Stomach (tissue), 4 donors: ENCODE data around the gene TIA1.

Experiments used
- EP300 ChIP-seq: sonication (generic); formaldehyde crosslinking; IDR thresholded peaks from one replicate; pipeline ENCODE4 v1.6.1; 2017; ENCODE audit warnings: antibody characterized with exemption
- TF ChIP-seq, protein P1 (sequence below), 7 experiments: fragments of 450-650 bp in 4 of 7; fragments of 200-600 bp in 3 of 7; sonication (generic) in 3 of 7; IDR thresholded peaks; one replicate each; pipeline ENCODE4 v1.5.1; 2016 to 2019; ENCODE audit warnings: antibody characterized with exemption in 7 of 7, control low read depth in 2 of 7, mild to moderate bottlenecking in 1 of 7

DNA sequence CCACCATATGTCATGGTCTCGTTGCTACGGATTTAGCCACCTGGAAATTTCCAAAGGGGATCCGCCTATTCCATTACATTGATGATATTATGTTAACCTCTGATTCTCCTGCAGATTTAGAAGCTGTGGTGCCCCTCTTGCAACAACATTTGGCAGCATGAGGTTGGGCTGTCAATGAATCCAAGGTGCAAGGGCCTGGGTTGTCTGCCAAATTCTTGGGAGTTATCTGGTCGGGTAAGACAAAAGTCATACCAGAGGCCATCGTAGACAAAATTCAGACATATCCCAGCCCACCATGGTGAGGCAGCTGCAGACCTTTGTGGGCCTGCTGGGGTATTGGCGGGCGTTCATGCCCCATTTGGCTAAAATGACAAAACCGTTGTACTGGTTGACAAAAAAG, 44.0 kb downstream of the TIA1 start:
- TF ChIP-seq, protein P1, sequence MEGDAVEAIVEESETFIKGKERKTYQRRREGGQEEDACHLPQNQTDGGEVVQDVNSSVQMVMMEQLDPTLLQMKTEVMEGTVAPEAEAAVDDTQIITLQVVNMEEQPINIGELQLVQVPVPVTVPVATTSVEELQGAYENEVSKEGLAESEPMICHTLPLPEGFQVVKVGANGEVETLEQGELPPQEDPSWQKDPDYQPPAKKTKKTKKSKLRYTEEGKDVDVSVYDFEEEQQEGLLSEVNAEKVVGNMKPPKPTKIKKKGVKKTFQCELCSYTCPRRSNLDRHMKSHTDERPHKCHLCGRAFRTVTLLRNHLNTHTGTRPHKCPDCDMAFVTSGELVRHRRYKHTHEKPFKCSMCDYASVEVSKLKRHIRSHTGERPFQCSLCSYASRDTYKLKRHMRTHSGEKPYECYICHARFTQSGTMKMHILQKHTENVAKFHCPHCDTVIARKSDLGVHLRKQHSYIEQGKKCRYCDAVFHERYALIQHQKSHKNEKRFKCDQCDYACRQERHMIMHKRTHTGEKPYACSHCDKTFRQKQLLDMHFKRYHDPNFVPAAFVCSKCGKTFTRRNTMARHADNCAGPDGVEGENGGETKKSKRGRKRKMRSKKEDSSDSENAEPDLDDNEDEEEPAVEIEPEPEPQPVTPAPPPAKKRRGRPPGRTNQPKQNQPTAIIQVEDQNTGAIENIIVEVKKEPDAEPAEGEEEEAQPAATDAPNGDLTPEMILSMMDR (IDR thresholded peaks at IDR 0.05), result no peak
- no peak for TF ChIP-seq EP300
